HG03342 (cell line): ENCODE results near the gene KIF1A.
"Not testable (repeated sequence)": the region's sequence is repeated elsewhere in the genome, so short reads cannot be mapped to it uniquely, and the experiment has no call there.

Experiments
- ATAC-seq: cut with Tn5 transposase; IDR thresholded peaks from one replicate; pipeline ENCODE4 v1.9.1; 2021; ENCODE audit warnings: mild to moderate bottlenecking, moderate library complexity; ENCODE audit not compliant: unreplicated experiment

KIF1A gene

DNA sequence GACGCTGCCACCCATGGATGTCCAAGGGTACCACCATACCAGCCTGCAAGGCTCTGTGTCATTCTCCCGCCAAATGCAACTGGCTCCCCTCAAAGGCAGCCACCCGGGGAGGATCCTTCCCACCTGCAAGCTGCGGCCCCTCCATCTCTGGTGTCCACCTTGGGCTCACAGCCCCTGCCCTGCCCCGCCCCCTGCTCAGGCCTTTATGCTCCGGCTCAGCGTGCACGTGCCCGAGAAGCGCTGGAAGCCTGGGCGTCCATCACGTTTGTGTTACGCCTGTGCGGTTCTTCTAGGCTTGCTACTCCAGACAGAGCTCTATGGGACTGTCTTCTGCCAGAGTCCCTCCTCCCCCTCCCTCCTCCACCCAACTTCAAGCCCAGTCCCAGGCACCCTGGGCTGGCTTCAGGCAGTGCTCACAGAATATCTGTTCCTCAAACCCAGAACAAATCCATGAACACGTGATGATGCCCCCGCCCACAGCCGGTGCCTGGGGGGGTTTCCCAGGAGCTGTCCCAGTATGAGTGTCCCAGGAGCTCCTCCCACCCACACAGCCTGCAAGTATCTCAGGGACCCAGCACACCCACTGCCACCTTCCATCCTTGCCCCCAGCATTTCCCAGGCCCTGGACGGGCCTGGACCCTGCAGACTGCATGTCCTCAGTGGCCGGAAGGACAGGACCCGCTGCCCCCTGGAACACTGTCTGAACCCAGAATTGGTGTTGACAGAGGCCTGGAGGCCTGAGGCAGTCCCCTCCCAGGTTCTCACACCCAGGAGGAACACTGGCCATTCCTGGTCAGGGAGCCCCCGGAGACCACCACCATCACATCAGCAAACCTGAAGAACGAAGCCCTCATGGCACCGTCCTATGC, 30.3 kb downstream of the KIF1A start:
- no peak for ATAC-seq

DNA sequence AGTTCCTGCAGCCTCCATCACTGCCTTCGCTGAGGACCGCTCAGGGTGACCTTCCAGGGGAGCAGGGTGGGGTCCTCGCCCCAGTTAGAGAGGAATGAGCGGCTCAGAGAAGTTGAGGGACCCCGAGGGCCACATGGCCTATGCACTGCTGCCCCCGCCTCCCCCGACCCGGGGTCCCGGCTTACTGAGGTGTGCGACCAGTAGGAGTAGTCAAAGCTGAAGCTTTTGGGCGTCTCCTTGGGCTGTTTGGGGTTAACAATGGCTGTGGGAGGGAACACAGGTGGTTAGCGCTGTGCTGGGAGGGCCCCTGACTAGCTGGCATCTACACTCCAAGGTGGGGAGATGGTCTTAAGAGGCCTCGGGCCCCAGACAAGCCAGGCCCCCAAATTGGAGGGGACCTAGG, 31.0 kb downstream of the KIF1A start:
- no peak for ATAC-seq

DNA sequence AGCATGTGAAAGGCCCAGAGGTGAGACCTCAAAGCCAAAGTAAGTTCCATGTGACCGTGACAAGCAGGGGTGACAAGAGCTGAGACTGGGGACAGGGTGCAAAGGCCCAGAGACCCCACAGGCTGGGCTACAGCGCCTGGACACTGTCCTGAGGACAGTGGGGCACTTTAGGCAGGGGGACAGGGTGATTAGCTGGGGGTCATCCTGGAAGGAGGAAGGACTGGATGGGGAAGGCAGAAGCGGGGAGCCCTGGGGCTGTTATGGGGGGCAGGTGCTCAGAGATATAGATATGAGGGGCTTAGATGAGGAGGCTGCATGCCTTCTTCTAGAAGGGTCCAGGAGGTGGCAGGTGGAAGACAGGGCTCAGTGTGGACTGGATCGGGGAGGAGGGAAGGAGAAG, 31.5 kb downstream of the KIF1A start:
- no peak for ATAC-seq

DNA sequence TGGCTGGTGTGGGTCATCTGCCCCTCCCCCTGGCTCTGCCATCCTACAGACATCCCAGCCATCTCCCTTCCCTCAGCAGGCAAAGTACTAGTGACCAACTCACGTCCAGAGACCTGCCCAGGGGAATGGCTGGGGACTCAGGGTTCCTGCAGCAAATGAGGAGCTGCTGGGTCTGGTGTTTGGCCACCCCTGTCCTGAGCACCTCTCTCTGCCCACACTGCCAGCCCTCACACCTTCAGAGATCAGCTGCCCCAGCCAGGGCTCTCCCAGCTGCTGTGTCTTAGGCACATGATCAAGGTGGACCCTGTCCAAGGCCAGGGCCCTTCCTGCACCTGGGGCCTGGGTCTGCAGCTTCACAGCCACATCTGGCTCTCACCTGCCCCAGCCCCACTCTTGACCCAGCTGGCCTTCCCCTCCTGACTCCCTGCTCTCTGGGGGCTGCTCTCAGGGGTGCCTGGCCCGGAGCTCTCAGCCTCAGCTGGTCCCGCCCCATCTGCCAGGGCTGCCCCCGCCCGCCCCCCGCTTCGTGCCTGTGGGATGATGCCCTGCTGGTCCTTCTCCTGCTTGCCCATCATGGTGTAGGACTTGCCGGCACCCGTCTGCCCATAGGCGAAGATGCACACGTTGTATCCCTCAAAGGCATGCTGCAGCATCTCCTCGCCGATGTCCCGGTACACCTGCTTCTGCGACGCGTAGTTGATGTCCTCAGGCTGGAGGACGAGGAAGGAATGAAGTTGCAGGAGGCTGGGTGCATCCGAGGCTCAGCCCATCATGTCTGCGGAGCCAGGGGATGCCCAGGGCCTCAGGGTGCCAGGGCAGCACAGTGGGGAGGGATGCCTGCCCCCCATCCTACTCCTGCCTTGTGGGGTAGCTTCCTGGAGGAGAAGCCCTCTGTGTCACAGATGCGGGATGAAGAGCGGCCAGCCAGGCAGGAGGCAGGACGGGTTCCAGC, 32.2 kb downstream of the KIF1A start:
- no peak for ATAC-seq

DNA sequence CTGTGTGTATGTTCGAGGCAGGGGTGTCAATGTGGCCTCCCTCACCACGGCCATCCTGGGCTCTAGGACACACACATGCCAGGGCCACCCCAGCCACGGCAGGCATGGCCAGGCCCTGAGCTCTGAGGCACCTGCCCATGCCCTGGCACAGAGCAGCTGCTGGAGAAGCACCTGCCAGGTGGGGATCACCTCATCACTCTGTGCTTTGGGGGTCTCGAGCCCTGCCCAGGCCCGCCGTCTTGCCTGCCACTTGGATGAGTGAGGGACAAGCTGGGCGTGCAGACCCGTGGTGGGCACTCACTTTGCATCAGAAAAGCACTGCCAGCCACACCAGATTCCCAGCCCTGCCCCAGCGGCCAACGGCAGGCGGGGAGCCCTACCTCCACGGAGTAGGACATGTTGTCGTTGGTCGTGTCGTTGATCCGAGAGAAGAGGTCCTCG, 33.1 kb downstream of the KIF1A start:
- no peak for ATAC-seq

DNA sequence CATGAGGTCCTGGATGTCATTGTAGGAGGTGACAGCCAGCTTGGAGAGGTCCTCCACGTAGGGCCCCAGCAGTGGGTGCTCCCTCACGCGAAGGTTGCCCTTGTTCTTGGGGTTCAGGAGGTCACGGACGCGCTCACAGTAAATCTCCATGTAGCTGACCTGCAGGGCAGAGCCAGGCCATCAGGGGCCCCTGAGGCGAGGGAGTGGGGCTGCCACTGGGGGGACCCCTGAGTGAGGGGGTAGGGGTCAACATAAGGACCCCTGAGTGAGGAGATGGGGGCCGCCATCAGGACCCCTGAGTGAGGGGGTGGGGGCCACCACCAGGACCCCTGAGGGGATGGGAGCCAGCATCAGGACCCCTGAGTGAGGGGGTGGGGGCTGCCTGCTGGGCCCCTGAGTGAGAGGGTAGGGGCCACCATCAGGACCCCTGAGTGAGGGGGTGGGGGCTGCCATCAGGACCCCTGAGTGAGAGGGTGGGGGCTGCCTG, 33.6 kb downstream of the KIF1A start:
- ATAC-seq: no peak

DNA sequence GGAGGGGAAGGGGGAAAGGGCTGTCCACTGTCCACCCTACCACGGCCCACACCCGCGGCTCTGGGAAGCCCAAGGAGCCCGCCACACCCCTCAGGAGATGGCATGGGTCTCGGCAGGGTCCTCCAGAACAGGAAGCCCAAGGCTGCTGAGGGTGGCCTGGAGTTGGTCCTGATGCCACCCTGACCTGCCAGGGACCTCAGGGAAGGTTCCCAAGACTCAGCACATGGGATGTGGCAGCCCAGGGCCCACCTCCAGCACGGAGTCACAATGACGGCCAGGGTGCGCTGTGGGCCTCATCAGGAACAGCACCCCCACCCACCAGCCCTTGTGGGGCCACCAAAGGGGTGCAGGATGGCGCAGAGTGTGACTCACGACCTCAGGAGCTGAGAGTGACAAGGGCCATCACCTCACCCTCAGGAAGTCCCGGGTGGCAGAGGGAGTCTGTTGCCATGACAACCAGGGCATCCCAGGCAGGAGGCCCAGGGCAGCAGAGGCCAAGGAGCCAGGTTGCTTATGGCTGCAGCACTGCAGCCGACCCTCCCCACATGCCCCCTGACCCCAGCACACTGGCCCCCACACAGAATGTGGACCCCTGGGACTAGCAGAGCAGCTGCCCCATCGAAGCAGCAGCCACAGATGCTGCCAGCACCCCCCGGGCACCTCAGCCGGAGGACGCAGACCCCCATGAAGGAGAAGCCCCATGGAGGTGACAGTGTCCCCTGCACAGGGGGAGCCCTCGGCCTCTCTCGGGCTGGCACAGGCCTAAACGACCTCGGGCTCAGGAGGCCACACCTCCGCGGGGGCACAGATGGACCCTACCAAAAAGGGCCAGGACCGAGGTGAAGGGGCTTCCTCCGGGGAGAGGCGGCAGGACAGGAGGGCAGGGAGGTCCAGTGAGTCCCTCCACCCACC, 34.3 kb downstream of the KIF1A start:
- no peak for ATAC-seq

DNA sequence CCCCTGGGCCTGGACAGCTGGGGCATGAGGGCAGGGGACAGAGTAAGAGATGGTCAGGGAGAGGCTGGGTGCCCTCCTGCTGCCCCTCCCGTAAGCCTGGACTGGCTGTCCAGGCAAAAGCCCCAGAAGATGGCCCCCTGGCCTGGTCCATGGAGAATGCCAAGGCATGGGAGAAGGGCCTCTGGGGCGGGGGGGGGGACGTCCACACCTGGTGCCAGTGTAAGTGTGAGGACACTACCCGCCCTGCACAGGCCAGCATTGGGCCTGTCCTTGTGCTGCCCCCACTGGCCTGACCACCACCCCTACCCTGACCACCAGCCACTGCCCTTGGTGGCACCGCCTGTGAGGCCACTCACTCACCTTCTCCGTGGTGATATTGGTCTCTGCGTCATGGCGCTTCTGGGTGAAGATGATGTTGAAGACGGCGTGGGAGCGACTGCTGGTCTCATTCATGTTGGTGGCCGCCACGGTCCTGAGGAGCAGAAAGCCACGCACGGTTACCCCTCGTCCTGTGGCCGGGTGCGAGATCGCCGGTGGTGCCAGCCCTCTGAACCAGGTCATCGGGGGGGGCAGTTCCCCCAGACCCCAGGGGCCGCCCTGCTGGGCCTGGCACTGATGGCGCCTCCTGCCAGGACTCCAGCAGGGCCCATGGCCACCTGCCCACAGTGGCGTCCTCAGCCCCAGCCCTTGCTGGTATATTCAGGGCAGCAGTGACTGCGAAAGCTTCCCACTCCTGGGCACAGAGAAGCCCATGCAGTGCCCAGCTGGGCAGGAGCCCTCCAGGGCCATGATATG, 35.2 kb downstream of the KIF1A start:
- ATAC-seq: no peak

DNA sequence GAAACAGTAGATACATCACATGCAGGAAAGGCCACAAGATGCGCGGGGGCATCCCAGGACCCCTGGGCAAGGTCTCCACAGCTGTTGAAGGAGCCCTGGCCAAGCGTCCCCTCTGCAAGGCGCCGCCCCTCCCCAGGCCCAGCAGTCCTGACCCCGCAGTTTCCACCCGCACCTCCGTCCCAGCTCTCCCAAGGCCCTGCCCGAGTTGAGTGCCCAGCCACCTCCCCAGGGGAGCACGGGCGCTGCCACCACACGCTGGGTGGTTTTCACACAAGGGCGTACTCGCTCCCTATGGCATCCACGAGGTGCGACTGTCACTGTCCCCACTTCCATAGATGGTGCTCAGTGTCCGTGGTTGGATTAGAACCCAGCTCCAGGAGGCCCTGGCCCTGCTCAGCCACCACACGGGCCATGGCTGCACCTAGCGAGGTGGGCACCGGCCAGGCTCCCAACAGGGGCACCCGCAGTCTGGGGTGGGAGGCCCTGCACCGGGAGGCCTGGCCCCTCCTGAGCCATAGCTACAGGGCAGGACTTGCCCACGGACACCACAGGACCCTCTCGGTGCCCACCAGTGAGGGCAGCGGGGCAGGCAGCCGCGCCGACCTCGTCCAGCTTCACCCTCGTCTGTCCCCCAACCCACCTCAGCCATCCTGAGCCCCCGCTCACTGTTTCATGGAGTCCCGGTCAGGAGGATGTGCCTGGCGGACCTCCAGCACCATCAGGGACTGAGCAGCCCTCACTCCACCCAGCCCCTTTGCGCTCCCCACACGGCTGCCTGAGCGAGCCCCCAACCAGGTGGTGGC, 36.0 kb downstream of the KIF1A start:
- ATAC-seq: no peak

DNA sequence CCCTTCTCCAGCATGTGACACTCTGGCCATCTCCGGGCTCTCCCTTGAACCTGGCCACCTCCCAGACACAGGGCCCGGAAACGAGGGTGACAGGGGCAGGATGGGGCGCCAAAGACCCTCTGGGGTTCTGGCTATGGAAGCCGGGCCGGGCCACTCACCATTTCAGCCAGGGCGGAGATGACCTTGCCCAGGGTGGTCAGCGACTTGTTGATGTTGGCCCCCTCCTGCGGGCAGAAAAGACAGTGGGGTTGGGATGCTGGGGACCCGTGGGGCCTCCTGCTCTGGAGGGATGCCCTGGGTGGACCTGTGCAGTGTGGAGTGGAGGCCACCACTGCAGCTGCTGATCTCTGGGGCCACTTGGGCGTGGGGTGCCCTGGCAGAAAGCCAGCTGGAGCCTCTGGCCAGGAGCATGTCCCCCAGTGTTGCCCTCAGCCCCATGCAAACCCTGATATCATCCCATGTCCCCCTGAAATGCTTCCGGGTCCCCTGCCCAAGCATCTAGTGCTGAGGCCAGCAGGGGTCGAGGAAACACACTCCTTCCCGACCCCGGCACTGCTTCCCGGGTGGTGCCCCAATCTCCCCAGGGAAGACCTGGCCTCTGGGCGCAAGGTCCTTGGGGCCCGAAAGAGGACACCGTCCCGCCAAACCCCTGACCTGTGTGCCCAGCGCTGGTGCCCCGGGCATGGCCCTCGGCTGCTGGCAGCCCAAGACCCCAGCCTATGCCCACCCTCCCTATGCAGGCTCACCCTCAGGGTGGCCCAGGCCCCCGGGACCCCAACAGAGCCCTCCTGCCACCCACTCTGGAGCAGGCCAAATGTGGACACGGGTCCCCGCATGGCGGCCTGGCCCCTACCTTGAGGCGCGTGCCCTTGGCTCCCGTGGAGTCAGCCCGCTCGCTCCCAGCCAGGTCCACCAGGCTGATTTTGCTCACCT, 36.9 kb downstream of the KIF1A start:
- no peak for ATAC-seq

DNA sequence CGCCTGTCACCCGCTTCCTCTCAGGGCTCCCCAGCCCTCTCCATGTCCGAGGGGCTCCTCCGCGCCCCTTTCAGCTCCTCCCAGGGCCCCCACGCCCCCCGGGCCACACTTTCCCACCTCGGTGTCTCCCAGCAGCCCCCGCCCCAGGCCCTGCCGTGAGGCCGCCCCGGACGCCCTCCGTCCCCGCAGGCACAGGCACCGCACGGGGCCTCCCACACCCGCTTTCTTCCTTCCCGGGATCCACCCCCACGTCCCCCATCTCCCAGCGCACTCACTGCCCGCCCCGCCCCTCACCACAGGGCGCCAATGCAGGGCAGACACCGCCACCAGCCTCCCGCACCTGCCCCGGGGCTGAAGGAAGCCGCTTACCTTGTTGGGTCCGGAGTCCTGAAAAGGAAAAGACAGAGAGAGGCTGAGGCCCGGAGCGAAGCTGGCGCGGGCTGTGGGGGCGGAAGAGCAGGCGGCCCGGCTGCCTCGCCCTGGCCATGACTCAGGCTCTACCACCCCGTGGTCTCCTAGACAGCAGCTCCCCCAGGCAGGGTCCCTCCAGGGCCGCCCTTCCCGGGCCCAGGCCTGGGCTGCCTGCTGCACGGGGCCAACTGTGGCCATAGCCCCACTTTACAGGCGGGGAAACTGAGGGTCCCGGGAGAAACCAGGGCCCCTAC, 37.7 kb downstream of the KIF1A start:
- no peak for ATAC-seq

DNA sequence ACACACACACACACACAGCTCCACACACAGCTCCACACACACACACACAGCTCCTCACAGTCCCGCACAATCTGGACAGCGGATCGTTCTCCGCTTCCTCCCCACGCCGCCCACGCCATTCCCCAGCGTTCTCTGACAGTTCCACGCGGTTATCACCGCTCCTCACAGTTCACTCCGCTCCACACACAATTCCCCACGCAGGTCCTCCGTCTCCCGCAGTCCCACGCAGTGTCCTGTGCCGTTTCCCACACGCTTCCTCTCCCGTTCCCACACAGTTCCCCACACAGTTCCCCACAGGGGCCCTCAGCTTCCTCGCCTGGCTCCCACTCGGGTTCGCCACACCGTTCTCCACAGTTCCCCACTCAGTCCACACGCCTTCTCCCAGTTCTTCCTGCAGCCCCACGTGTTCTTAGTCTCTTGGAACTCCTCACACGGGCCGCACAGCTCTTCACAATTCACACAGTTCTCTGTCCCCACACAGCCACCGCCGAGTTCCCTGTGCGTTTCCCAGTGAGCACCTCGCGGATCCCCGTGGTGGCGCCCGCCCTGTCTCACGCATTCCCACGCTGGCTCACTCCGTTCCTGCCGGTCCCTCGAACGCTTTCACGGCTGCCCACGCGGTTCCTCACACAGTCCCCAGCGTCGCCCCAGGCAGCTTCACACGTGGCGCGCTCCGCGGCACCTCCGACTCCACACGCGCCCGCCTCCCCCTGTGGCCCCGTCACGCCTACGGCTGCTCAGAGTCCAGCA, 38.4 kb downstream of the KIF1A start:
- ATAC-seq: no peak

DNA sequence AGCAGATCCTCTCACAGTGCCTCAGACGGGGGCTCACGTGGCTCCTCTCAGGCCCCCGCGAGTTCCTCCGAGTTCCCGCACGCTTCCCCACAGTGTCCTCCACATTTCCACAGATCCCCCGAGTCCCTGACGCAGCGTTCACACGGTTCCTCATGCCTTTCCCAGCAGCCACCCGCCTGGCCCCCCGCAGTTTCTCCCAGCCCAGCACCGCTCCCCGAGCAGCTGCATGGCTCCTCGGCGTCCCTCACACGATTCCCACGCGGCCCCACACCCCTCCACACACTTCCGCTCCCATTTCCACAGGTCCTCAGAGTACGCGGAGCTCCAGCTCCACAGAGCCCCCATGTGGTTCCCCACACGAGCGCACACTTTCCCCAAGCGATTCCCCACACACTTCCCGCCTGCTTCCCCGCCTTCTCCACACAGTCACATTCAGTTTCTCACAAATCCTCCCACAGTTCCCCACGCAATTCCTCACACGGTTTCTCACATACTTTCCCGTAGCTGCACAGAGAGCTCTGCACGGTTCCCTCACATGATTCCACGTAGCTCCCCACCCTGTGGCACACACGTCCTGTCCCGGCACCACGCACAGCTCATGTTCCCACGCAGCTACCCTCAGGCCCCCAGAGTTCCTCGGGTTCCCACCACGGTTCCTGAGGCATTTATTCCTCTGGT, 39.9 kb downstream of the KIF1A start:
- no peak for ATAC-seq

DNA sequence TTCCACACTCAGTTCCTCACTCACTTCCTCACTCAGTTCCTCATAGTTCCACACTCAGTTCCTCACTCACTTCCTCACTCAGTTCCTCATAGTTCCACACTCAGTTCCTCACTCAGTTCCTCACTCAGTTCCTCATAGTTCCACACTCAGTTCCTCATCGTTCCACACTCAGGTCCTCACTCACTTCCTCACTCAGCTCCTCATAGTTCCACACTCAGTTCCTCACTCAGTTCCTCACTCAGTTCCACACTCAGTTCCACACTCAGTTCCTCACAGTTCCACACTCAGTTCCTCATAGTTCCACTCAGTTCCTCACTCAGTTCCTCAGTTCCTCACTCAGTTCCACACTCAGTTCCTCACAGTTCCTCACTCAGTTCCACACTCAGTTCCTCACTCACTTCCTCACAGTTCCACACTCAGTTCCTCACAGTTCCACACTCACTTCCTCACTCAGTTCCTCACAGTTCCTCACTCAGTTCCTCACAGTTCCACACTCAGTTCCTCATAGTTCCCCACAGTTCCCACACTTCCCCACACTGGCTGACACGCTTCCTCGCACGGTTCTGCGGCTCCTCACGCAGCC, 40.7 kb downstream of the KIF1A start:
- not testable (repeated sequence) for ATAC-seq

DNA sequence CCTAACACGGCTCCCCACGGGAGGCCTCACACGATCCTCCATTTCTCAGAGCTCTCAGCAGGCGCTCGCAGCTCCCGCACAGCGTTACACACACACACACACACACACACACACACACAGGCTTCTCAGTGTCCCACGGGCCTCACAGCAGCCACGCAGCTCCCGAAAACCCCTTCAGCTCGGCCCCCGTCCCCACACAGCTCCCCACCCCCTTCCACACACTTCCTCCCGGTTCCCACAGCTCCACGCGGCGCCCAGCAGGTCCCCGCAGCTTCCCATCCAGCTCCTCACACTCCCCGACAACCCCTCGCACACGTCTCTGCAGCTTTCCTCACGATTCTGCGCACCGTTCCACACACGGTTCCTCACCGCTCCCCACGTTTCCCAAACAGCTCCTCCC, 41.6 kb downstream of the KIF1A start:
- no peak for ATAC-seq
